ENCODE measurements around the gene FGD3.
"Not testable (repeated sequence)": the region's sequence is repeated elsewhere in the genome, so short reads cannot be mapped to it uniquely, and the experiment has no call there.

Gene FGD3

GRCh38 chr9:93010056-93010455 is 62.7 kb downstream of the FGD3 start:
- ATAC-seq = no peak
- no peak for DNase-seq

GRCh38 chr9:93010704-93011103 is 63.4 kb downstream of the FGD3 start:
- no peak for ATAC-seq

GRCh38 chr9:93011114-93011513 is 63.8 kb downstream of the FGD3 start:
- ATAC-seq (no peak), DNase-seq (no peak)

More at GRCh38 chr9:93010704-93011103, 63.4 kb downstream of the FGD3 start:
- DNase-seq = no peak

DNA sequence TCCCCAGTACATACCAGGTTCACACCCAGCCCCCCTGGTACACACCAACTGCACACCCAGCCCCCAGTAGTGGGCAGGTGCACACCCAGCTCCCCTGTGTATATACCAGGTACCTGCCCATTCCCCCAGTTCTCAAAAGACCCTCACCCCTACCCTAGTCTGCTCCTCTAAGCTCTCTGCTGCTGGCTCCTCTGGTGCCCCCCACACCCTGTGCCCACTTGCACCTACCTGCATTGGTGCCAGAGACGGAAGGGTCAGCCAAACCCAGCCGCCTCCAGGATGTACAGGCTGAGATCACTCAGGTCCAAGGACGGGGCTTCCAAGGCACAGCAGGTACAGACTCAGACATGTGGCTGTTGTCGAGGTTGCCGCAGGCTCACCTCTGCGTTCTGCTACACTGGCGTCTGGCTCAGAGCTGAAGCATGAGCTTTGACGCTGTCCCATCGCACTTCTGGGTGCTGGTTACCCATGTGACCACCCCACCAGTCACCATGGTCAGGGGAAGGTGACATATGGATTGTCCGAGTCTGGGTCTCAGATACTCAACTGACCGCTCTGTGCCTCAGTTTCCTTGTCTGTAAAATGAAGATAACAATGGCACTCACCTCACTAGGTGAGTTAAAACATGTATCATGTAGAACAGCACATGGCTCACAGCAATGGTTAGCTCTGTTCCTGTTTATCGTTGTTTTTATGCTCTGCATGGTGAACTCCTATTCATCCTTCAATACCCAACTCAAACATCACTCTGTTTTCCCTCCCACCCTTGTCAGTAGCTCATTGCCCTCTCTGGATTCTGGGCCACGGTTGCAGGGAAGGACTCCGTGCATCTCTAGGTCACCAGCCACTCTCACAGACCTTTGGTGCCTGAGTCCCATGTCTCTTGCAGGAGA is 65.9 kb downstream of the FGD3 start:
- no peak for ATAC-seq
- no peak for DNase-seq

DNA sequence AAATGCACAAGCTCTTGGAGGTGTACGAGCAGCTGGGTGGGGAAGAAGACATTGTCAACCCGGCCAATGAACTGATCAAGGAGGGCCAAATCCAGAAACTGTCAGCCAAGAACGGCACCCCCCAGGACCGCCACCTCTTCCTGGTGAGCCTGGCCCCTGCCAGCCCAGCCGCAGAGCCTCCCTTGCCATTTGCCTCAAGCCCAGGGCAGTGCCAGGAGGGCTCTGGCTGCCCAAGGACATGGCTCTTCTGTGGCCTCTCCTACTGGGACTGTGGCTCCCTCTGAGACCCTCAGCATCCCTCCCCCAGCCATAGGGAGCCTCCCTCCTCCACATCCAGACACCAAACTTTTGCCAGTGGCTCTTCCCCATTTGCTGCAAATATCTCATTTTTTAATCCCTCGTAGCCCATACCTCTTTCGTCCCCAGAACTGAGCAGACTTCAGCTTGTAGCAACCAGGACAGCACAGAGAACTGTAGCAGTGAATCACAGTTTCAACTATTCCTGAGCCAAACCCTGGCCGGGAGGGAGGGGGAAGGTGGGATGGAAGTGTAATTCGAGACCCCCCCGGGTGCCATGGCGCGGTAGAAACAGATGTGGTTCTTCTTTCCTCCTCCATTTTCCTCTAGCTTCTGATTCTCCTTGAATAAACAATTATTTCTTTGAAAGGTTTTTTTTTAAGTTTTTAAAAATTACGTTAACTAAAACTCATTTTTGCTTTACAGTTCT is 66.7 kb downstream of the FGD3 start:
- ATAC-seq = no peak

GRCh38 chr9:93015190-93015589 is 67.9 kb downstream of the FGD3 start:
- DNase-seq, ATAC-seq: not testable (repeated sequence)

More for the DNA sequence above, 66.7 kb downstream of the FGD3 start:
- no peak for DNase-seq

DNA sequence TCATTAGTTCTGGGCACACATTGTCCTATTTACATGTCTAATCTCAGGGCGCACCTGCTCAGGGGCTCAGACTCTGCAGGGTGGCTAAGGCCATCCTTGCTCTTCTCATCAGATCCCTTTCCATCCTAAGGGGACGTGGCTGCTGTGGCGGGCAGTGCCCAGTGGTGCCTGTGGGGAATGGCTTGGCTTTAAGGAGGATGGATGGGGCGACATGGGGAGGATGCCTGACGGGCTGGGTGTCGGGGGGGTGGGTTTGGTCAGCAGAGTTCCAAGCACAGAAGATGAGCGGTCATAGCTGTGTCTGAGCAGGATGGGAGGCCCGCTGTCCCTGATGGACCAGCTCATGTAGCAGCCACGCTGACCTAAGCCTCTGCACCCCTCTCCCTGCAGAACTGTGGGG is 70.3 kb downstream of the FGD3 start:
- ATAC-seq (no peak), DNase-seq (no peak)

- DNase-seq (no peak), ATAC-seq (no peak)
These were observed 72.8 kb downstream of the FGD3 start for GRCh38 chr9:93020151-93020550.

DNA sequence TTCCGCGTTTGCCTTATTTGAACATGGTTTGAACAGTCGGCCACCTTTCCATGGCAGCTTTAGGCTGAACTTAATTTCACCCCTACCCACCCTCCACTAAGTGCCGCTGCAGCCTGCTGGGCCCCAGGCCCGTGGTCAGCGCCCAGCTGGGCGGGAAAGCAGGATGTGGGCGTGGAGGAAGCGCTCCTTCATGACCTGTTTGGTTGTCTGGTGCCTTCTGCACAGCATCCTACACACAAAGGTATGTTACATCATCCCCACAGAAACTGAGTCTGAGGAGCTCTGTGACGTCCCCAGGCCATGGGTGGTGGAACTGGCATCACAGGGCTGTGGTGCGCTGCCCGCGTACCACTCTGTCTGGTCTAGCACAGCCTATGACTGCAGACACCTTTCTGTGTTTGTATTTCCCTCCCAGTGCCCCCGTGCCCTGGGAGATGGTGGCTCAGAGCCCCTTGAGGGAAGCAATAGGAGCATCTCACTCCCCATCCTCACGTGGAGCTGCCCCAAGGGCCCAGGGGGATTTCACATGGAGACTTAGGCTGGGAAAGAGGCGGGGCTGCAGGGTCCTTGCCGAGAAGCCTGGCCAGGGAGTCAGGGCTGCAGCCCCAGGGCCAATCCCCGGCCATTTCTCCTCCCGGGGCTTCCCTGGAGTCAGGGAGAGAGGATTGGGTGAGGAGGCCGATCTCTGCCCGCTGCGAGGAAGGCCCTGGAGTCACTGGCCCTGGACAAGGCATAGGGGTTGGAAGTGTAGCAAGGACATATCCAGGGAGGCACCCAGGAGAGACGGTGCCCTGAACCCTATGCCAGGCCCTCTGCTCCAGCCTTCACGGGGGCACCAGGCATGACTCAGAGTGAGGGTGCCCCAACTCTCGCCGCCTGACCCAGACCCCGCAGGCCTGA is 73.7 kb downstream of the FGD3 start:
- ATAC-seq (peak; percentile 73), DNase-seq (peak; percentile 52)

DNA sequence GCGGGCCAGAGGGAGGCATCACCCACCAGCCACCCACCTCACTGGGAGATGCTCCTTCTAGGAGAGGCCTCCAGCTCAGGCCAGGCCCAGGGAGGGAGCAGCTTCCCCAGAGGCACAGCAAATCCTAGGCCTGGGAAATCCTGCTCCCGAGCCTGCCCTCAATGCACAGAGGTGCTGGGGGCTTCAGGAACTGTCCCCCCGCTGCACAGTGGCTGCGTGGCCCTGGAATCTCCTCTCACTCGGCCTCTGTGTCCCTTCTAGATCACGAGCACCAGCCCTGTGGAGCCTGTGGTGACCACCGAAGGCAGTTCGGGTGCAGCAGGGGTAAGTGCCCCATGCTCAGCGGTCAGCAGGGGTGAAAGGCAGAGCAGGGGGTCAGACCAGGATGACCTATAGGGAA is 74.7 kb downstream of the FGD3 start:
- ATAC-seq (no peak), DNase-seq (no peak)

DNA sequence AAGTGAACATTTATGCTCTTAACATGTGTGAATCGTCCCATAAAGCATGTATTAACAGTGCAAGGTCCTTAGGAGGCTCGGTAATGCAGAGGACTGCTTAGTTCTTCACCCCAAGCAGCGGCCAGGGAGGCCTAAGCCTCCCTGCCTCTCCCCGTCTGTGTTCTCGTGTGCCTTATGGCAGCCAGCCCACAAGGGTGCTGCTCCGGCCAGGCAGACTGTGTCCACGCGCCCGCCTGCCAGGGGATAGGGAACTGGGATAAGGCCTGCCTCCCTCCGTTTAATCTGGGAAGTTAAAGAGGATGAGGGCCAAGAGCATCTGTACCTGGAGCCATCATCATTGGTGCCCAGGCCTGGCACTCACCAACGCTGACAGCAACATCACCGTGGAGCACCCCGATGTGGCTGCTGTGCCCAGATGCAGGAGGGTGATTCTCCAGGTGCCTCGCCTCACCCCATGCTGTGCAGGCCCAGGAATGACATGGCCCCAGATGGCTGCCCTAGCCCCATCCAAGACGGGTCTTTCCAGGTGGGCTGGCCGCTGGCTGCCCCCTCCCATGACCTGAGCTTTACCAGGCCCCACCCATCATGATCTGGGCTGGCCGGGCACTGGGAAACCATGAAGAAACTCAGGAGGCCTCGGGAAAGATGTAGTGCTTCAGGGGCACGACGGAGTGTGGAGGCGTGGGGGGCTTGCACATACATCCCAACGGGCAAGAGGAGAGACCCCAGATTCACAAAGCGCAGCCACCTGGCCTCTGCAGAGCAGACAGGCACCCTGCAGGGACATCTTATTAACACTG is 75.6 kb downstream of the FGD3 start:
- DNase-seq (no peak), ATAC-seq (no peak)

GRCh38 chr9:93023521-93023815 is 76.1 kb downstream of the FGD3 start:
- DNase-seq (no peak), ATAC-seq (no peak)

- no peak for ATAC-seq
- no peak for DNase-seq
These were observed 77.3 kb downstream of the FGD3 start for GRCh38 chr9:93024646-93024910.

DNA sequence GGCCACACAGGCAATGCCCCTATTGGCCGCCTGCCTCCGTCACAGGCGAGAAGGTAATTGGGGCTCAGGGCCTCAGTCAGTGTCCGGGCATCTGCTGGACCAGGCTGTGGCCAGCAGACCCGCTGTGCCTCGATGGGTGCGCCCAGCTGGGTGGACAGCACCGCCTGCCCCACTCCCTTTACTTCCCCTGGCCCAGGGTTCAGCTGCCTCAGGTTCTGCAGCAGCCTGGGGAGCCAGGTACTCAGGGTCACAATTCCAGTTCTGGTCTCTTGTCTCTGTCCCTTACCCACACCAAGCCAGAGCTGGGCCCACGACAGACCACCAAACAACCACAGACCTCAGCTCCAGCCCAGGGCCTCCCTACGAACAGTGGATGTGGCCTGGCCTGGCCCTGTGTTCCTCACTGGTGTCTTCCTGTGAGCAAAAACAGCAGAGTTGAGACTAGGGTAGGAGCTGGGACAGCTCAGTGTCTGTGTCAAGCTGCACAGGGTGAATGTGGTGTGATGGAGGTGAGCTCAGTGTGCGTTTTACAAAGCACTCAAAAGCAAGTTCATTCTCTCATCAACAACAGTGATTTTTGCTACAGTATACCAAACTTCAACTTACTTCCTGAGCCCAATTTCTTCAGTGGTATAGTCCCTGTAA is 77.8 kb downstream of the FGD3 start:
- DNase-seq = no peak
- ATAC-seq = no peak

- no peak for DNase-seq
- ATAC-seq = no peak
These were observed 78.4 kb downstream of the FGD3 start for GRCh38 chr9:93025736-93026135.

DNA sequence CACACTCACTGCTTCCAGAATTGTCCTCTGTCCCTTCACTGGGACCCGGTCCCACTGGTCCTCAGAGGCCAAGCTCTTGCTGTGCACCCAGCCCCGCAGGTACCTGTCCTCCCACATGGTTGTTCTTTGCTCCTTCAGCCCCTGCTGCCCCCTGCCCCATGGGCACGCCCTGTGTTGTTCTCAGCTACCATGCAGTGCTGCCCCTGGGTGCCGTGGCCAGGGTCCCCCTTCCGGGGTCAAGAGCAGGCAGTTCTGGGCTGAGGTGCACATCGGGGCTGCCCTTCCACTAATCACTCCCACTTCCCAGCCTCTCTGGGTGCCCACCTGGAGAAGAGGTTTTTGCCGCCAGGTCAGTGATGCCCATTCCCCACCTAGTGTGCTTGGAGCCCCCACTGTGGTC is 79.3 kb downstream of the FGD3 start:
- DNase-seq = no peak
- ATAC-seq = no peak

DNA sequence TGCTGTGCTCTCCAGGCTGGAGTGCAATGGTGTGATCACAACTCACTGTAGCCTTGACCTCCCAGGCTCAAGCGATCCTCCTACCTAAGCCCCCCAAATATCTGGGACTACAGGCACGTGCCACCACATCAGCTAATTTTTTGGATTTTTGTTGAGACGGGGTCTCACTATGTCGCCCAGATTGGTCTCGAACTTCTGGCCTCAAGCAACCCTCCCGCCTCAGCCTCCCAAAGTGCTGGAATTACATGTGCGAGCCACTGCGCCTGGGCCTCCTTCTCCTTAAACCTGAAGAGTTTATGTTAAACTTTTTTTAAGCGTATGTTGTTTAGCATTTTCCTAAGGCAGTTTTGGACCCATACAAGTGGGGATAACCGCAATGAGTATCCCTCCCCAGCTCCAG is 80.4 kb downstream of the FGD3 start:
- ATAC-seq (no peak), DNase-seq (no peak)

DNA sequence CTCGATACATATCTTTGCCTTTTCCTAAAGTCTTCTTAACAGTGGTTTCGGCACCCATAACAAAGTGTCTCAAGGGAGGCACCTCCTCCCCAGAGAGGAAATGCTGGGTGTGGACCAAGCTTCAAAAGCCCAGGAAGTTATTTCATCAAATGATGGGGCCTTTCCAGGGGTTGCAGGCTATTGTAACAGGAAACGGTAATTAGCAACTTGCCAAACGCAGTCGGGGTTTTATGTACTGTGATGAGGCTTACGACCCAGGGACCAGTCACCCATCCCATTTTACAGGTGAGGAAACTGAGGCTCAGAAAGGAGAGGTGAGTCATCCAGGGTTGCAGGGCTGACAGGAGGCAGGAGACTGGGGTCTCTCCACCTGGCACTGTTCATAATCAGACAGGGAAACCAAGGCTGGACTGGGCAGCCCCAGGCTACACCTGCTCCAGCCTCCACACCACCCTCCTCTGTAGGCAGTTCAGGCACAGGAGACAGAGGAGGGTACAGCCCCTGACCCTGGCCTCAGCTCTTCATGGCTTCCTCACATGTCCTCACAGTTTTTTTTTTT is 81.2 kb downstream of the FGD3 start:
- DNase-seq = peak; percentile 50

DNA sequence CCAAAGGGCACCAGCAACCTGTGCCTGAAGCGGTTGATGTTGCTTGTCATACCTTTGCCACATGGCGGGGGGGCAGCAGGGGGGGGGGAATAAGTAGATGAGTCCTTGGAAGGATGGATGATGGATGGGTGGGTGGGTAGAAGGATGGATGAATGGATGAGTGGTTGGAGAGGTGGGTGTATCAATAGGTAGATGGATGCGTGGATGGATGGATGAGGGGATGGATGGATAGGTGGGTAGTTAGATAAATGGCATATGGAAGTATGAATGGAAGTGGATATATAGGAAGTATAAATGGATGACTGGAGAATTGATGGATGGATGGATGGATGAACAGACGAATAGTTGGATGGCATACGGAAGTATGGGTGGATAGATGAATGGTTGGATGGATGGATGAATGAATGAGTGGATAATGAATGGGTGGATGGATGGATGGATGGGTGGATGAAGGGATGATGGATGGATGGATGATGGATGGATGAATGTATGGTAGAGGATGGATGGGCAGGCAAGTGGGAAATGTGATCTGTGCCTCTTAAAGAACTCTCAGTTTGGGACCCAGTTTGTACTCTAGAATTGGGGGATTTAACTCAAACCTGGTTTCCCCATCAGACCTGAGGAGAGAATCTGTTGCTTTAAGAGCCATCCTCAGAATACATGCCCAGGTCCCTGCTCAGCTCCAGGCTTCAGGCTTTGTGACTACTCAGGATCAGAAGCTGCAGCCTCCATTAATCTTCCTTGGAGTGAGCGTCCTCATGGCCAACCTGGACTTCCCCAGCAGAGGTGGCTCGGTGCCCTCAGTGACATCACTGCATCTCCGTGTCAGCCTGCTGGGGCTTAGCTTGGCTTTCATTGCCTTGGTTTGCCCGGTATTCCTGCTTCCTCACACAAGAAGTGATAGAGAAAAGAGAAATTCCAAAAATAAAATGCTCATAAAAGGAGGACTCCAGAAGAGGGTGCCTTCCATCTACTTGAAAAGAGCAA is 83.6 kb downstream of the FGD3 start:
- ATAC-seq (no peak), DNase-seq (no peak)

More for the DNA sequence above, 81.2 kb downstream of the FGD3 start:
- ATAC-seq = peak; percentile 78
